Measurements from ENCODE around the gene PURA. TPM values are rescaled to one million over a fixed set of nuclear protein-coding genes. Genes with fewer than 3 reads are reported as not detected.

Gene PURA
- total RNA-seq, 1 experiment from 2014 or later, result 3.6 TPM

DNA sequence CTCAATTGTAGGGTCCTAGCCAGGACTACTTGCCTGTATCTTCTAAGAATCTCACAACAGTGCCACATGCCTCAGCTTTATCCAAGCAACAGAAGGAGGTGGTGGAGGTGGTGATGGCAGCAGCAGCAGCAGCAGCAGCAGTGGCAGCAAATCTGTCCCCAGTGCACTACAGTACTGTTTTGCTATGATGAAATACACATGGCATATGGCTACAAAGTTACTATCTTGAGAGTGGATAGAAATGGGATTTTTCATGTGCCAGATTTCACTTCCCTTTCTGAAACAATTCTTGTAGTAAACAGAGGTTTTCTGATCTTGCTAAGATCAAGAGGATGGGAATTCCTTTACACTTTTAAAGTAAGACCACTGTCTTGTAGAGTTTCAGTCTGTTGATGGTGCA, 53.0 kb downstream of the PURA start:
- H2AFZ ChIP-seq (ENCODE audit: low read length), result no peak overlapping the region

More for the DNA sequence above, 53.0 kb downstream of the PURA start:
- H3K18ac ChIP-seq (ENCODE audit: insufficient read length, low read depth, low read length), result no peak overlapping the region
- no peak overlapping the region for H3K23ac ChIP-seq (ENCODE audit: insufficient read length, low read depth, low read length)
- Mint-ChIP-seq H3K4me1 (no peaks in the 10 kb centered on the region), H3K4me3 (no peak overlapping the region), H3K27me3 (ENCODE audit: low read depth) (peaks cover 11% of the 10 kb centered on the region), H3K9me3 (no peaks in the 10 kb centered on the region), H3K36me3 (ENCODE audit: insufficient read depth in 1 of 3, low read depth in 3 of 3) (no peaks in the 10 kb centered on the region), H3K27ac (no peak overlapping the region)
- no peak overlapping the region for H3K14ac ChIP-seq (ENCODE audit: insufficient read depth, low read length)
- H3K27ac ChIP-seq (ENCODE audit: insufficient read length, low read depth, low read length), result no peak overlapping the region
- H2BK5ac ChIP-seq (ENCODE audit: insufficient read length, low read length), result no peak overlapping the region
- H4K5ac ChIP-seq (ENCODE audit: insufficient read length, low read depth, low read length), result no peak overlapping the region
- H2BK12ac ChIP-seq (ENCODE audit: insufficient read length, low read depth, low read length), result no peak overlapping the region
- no peak overlapping the region for H2AK5ac ChIP-seq (ENCODE audit: insufficient read length, low read length)
- H2BK120ac ChIP-seq (ENCODE audit: low read depth, low read length, poor library complexity, severe bottlenecking), result no peak overlapping the region
- H2BK15ac ChIP-seq (ENCODE audit: low read depth, low read length), result no peak overlapping the region
- DNase-seq, result no peak
- no peaks in the 10 kb centered on the region for H3K79me2 ChIP-seq (ENCODE audit: insufficient read depth, low read length)
- H3K9me3 ChIP-seq (ENCODE audit: control insufficient read depth, low read depth, low read length), result no peaks in the 10 kb centered on the region
- no peaks in the 10 kb centered on the region for H3K27me3 ChIP-seq (ENCODE audit: insufficient read depth, low read length)
- no peak overlapping the region for H3K56ac ChIP-seq (ENCODE audit: insufficient read length, low read depth, low read length)
- no peaks in the 10 kb centered on the region; the same call in 1 of the 2 replicates for H3K4me1 ChIP-seq (ENCODE audit: insufficient read depth, low read length)
- H4K20me1 ChIP-seq (ENCODE audit: control insufficient read depth, insufficient read depth, insufficient read length), result no peaks in the 10 kb centered on the region
- no peak overlapping the region for H3K4me2 ChIP-seq (ENCODE audit: insufficient read depth, insufficient read length, low read length)
- H3K79me1 ChIP-seq (ENCODE audit: insufficient read depth, low read depth, low read length, poor library complexity, severe bottlenecking), result no peaks in the 10 kb centered on the region
- H2BK20ac ChIP-seq (ENCODE audit: low read depth, low read length, poor library complexity, severe bottlenecking), result no peak overlapping the region
- TF ChIP-seq, protein P1, sequence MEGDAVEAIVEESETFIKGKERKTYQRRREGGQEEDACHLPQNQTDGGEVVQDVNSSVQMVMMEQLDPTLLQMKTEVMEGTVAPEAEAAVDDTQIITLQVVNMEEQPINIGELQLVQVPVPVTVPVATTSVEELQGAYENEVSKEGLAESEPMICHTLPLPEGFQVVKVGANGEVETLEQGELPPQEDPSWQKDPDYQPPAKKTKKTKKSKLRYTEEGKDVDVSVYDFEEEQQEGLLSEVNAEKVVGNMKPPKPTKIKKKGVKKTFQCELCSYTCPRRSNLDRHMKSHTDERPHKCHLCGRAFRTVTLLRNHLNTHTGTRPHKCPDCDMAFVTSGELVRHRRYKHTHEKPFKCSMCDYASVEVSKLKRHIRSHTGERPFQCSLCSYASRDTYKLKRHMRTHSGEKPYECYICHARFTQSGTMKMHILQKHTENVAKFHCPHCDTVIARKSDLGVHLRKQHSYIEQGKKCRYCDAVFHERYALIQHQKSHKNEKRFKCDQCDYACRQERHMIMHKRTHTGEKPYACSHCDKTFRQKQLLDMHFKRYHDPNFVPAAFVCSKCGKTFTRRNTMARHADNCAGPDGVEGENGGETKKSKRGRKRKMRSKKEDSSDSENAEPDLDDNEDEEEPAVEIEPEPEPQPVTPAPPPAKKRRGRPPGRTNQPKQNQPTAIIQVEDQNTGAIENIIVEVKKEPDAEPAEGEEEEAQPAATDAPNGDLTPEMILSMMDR (conservative IDR thresholded peaks at IDR 0.05), result no peak
- no peak overlapping the region for H3K9ac ChIP-seq (ENCODE audit: extremely low read depth, insufficient read length, low read length)
- H3K4ac ChIP-seq (ENCODE audit: low read depth, low read length), result no peak overlapping the region
- no peak overlapping the region for H4K8ac ChIP-seq (replicated peaks; ENCODE audit: insufficient read length, low read depth, low read length)
- H4K91ac ChIP-seq (ENCODE audit: insufficient read length, low read depth, low read length), result no peak overlapping the region
- H3T11ph ChIP-seq (ENCODE audit: low read length), result no peak overlapping the region
- no peaks in the 10 kb centered on the region for H3K23me2 ChIP-seq (ENCODE audit: insufficient read length, low read depth, low read length, poor library complexity, severe bottlenecking)
